T-cell (primary cell): ENCODE measurements around the gene WSCD1. TPM values are rescaled to one million over a fixed set of nuclear protein-coding genes. Genes with fewer than 3 reads are reported as not detected.

ENCODE experiments used
- ATAC-seq, 4 experiments: fragments of 200-7000 bp in 3 of 4; fragments of 150-1000 bp in 1 of 4; cut with Tn5 transposase; replicated peaks in 1 of 4; 1 replicate in 3 of 4; 2 replicates in 1 of 4; pipeline ENCODE4 v1.10.0; 2021; ENCODE audit warnings: moderate library complexity in 3 of 4, mild to moderate bottlenecking in 2 of 4, moderate number of reproducible peaks in 1 of 4
- CTCF ChIA-PET, 2 donors: fragments of 300-600 bp; sonication (Branson Sonifier 250); formaldehyde crosslinking; loops; one replicate each; lab custom pipeline; 2022; ENCODE audit warnings: antibody characterized with exemption in 2 of 2; lab: Charles Lee
- POLR2A ChIA-PET, 2 donors: fragments of 300-600 bp; sonication (Branson Sonifier 250); formaldehyde crosslinking; loops; one replicate each; lab custom pipeline; 2022; ENCODE audit warnings: antibody characterized with exemption in 2 of 2; lab: Charles Lee
- DNase-seq, 35 experiments: peaks; one replicate each; pipeline versions ENCODE4 v3.0.0 to v3.0.0-alpha.2; 2013 to 2023
- H3K27ac ChIP-seq: one replicate; pipeline ENCODE4 v1.5.1; 2013; ENCODE audit warnings: low read length
- H3K27me3 ChIP-seq, 2 experiments: replicated peaks in 1 of 2; 1 replicate in 1 of 2; 2 replicates in 1 of 2; pipeline versions ENCODE4 v1.6.1 to v1.7.0; 2013; ENCODE audit warnings: low read length in 1 of 2, mixed read lengths in 1 of 2; ENCODE audit not compliant: control insufficient read depth in 2 of 2, insufficient read depth in 2 of 2; ENCODE audit errors: extremely low read depth in 1 of 2
- H3K36me3 ChIP-seq, 2 donors: 1 replicate in 1 of 2; 2 replicates in 1 of 2; pipeline versions ENCODE4 v1.6.1 to v1.7.0; 2013; ENCODE audit warnings: low read length in 1 of 2; ENCODE audit not compliant: control insufficient read depth in 2 of 2, insufficient read depth in 1 of 2; ENCODE audit errors: extremely low read depth in 1 of 2
- H3K4me1 ChIP-seq, 2 experiments: 1 replicate in 1 of 2; 2 replicates in 1 of 2; pipeline versions ENCODE4 v1.6.1 to v1.7.0; 2013; ENCODE audit warnings: low read length in 2 of 2, mixed read lengths in 1 of 2; ENCODE audit not compliant: insufficient read depth in 2 of 2, control insufficient read depth in 1 of 2; ENCODE audit errors: extremely low read depth in 1 of 2
- H3K4me3 ChIP-seq, 2 donors: 1 replicate in 1 of 2; 2 replicates in 1 of 2; pipeline versions ENCODE4 v1.5.1 to v1.7.0; 2013; ENCODE audit warnings: mild to moderate bottlenecking in 2 of 2, low read length in 1 of 2, moderate library complexity in 1 of 2; ENCODE audit not compliant: control insufficient read depth in 1 of 2; ENCODE audit errors: extremely low read depth in 1 of 2
- H3K9me3 ChIP-seq: 2 replicates; pipeline ENCODE4 v1.7.0; 2013
- H3K27ac Mint-ChIP-seq, 2 donors: one replicate each; pipeline ENCODE4 v1.8.0; 2020 to 2021; ENCODE audit warnings: mild to moderate bottlenecking in 2 of 2, mixed read lengths in 2 of 2
- H3K27me3 Mint-ChIP-seq, 2 donors: one replicate each; pipeline ENCODE4 v1.8.0; 2021 to 2022; ENCODE audit warnings: mixed read lengths in 2 of 2
- H3K36me3 Mint-ChIP-seq: one replicate; pipeline ENCODE4 v1.8.0; 2021; ENCODE audit warnings: mixed read lengths
- H3K4me1 Mint-ChIP-seq, 3 donors: one replicate each; pipeline ENCODE4 v1.8.0; 2020 to 2022; ENCODE audit warnings: mixed read lengths in 3 of 3, mild to moderate bottlenecking in 1 of 3
- H3K4me3 Mint-ChIP-seq, 3 donors: one replicate each; pipeline ENCODE4 v1.8.0; 2020 to 2022; ENCODE audit warnings: mild to moderate bottlenecking in 3 of 3, mixed read lengths in 3 of 3, moderate library complexity in 3 of 3
- H3K9me3 Mint-ChIP-seq, 3 donors: one replicate each; pipeline ENCODE4 v1.8.0; 2020 to 2022; ENCODE audit warnings: mixed read lengths in 3 of 3
- WGBS: methylation state at CpG from one replicate; pipeline ENCODE4 v1.1.5; 2013; ENCODE audit warnings: missing lambda C conversion rate; ENCODE audit not compliant: insufficient coverage; 5-methylcytosine and 5-hydroxymethylcytosine counted together
- total RNA-seq, 35 experiments: library from RNA in 6 of 35; stranded (reverse) in 6 of 35; fragments of 120-200 nt in 1 of 35; gene quantifications; one replicate each; pipeline versions ENCODE4 v1.2.1 to v1.2.4 and lab custom pipeline; 2013 to 2026

Gene WSCD1
- total RNA-seq, 5 donors from 2014 or later (not counting 1 experiment from before 2014, with no cell fraction given): 0.09 to 0.58 (median 0.27) TPM; not detected in 1

DNA sequence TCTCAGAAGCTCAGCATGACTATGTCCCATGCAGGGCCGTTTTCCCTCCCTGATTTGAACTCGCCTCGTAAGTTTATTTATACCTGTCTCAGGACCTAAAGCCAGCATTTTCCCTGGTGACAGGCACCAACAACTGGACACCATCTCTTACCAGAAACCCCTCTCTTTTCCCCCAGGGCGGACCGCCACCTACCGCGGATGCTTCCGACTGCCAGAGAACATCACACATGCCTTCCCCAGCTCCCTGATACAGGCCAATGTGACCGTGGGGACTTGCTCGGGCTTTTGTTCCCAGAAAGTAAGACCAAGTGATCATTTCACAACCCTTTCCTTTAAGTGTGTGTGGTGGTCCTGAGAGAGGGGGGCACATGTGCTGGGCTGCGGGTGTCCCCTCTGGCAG, 24.7 kb downstream of the WSCD1 start:
- POLR2A ChIA-PET: no interaction called here
- Mint-ChIP-seq H3K4me3 (no peak overlapping the region), H3K9me3 (no peaks in the 10 kb centered on the region), H3K27ac (no peak overlapping the region), H3K27me3 (peaks cover 7 to 8% of the 10 kb centered on the region in 2 donors), H3K4me1 (no peaks in the 10 kb centered on the region), H3K36me3 (no peaks in the 10 kb centered on the region)
- Histone ChIP-seq H3K4me1 (no peaks in the 10 kb centered on the region), H3K9me3 (no peaks in the 10 kb centered on the region), H3K27me3 (peaks cover 0 to 21% of the 10 kb centered on the region in 2 experiments), H3K4me3 (no peak overlapping the region), H3K36me3 (no peaks in the 10 kb centered on the region), H3K27ac (no peak overlapping the region)
- WGBS: 84% methylated on average over 9 of the region's 11 CpGs
- CTCF ChIA-PET: no interaction called here
- ATAC-seq: no peak
- no peak for DNase-seq

DNA sequence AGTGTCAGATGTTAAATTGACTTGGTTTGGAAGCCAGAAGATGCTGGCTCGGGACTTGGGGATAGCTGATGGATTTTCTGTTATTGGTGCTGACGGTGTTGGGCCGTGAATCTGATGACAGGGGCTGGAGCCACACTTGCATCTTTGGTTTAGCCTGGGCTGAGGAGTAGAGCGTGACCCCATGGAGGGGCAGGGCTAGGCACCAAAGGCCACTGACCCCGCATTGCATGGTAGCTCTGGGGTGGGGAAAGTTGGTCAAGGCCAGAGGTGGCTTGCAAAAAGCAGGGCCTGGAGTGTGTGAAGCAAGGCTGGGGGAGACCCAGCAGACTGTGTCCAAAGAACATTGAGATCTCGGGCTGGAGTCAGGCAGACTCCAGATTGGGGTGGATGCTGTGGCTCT, 25.3 kb downstream of the WSCD1 start:
- H3K4me1 Mint-ChIP-seq: no peaks in the 10 kb centered on the region
- WGBS: 79% methylated on average over 6 of the region's 6 CpGs
- H3K9me3 Mint-ChIP-seq: no peaks in the 10 kb centered on the region
- no peaks in the 10 kb centered on the region for H3K36me3 ChIP-seq
- no peaks in the 10 kb centered on the region for H3K4me1 ChIP-seq
- no peak overlapping the region for H3K4me3 ChIP-seq
- H3K27ac ChIP-seq: no peak overlapping the region
- H3K27ac Mint-ChIP-seq: no peak overlapping the region
- POLR2A ChIA-PET: no interaction called here
- H3K36me3 Mint-ChIP-seq: no peaks in the 10 kb centered on the region
- DNase-seq (no peak), ATAC-seq (no peak)
- no peaks in the 10 kb centered on the region for H3K9me3 ChIP-seq
- H3K27me3 ChIP-seq: peaks cover 0 to 24% of the 10 kb centered on the region in 2 experiments
- CTCF ChIA-PET: no interaction called here
- no peak overlapping the region for H3K4me3 Mint-ChIP-seq
- H3K27me3 Mint-ChIP-seq: peaks cover 7 to 8% of the 10 kb centered on the region in 2 donors

DNA sequence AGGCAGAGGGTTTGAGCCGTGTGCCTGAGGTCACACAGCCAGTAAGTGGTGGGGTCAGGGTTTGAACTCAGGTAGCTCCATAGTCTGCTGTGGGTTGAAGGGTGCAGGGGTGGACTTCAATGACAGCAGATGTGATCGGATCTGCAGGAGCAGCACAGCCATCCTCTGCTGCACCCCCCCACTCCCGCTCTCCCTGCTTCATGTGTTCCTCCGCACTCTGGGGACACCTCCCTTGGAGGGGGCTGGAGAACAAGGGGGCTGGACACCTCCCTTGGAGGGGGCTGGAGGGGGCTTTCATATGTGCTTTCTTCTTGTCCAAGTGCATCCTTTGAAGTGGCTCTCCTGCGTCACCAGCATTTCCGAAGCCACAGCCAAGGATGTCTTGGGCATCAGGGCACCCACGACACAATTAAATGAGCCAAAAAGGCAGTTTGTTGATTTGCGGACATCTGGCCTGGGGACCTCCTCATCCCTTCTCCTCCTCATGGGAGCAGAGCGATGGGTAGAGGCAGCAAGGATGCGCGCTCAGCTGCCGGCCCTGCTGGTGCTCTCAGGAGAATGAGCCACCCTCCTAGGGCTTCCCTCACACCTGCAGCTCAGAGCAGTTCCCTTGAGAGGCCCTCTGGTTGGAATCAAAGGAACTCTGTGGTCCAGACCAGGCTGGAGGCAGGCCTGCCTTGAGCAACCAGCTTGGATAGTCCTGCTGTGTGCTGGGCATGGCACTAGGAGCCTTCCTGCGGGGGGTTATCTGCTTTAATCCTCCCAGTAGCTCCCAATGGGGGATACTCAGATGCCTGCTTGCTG, 26.2 kb downstream of the WSCD1 start:
- no peaks in the 10 kb centered on the region for H3K36me3 ChIP-seq
- no peak overlapping the region for H3K4me3 ChIP-seq
- ChIA-PET CTCF (no interaction called here), POLR2A (no interaction called here)
- Mint-ChIP-seq H3K4me3 (no peak overlapping the region), H3K9me3 (no peaks in the 10 kb centered on the region), H3K27ac (no peak overlapping the region), H3K4me1 (no peaks in the 10 kb centered on the region), H3K27me3 (peaks cover 7 to 8% of the 10 kb centered on the region in 2 donors), H3K36me3 (no peaks in the 10 kb centered on the region)
- 87% methylated on average over 10 of the region's 13 CpGs for WGBS
- H3K27me3 ChIP-seq: peaks cover 0 to 31% of the 10 kb centered on the region in 2 experiments
- no peak for ATAC-seq
- no peak for DNase-seq
- H3K27ac ChIP-seq: no peak overlapping the region
- H3K4me1 ChIP-seq: no peaks in the 10 kb centered on the region
- no peaks in the 10 kb centered on the region for H3K9me3 ChIP-seq

DNA sequence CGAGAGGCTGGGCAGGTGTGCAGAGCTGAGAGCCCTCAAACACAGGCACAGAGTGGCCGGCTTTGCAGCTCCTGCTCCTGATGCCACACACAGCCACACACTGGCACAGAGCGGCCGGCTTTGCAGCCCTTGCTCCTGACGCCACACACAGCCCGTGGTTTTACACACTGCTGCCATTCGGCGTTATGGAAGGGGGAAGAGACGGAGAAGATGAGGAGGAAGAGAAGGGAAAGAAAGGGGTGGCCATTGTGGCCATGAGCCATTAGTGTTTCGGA, 26.8 kb downstream of the WSCD1 start:
- Mint-ChIP-seq H3K4me1 (no peaks in the 10 kb centered on the region), H3K4me3 (no peak overlapping the region), H3K27me3 (peaks cover 7 to 8% of the 10 kb centered on the region in 2 donors), H3K27ac (no peak overlapping the region), H3K36me3 (no peaks in the 10 kb centered on the region), H3K9me3 (no peaks in the 10 kb centered on the region)
- H3K9me3 ChIP-seq: no peaks in the 10 kb centered on the region
- no peak overlapping the region for H3K27ac ChIP-seq
- ChIA-PET CTCF (no interaction called here), POLR2A (no interaction called here)
- ATAC-seq (no peak), DNase-seq (no peak)
- H3K4me3 ChIP-seq: no peak overlapping the region
- WGBS: 81% methylated on average over 7 of the region's 10 CpGs
- no peaks in the 10 kb centered on the region for H3K36me3 ChIP-seq
- no peaks in the 10 kb centered on the region for H3K4me1 ChIP-seq
- H3K27me3 ChIP-seq: peaks cover 0 to 29% of the 10 kb centered on the region in 2 experiments

DNA sequence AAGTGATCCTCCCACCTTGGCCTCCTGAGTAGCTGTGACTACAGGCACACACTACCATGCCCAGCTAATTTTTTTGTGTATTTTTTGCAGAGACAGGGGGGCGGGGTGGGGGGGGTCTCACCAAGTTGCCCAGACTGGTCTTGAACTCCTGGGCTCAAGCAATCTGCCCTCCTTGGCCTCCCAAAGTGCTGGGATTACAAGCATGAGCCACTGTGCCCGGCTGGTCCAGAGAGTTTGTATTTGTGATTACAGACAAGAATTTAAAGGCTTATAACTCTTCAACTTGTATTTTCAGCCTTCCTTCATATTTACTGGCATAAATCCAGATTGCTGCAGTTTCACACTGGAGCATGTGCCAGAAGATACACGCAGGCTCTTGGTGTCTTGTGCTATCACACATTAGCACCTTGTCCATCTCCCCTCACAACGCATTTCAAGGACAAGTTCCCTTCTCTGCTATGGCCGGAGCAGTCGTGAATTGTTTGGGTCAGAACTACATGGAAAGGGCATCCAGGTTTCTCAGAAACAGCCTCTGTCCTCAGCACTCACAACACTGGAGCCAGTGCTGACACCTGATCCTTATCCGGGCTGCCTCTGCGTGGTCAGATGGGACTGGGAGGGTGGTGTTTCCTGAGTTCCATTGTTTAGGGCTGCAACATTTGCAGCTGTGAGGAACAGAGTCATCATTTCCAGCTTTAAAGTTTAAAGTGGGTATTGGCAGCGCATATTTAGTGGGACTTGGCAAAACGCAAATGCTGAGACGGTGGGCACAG, 28.1 kb downstream of the WSCD1 start:
- Mint-ChIP-seq H3K27me3 (peaks cover 7 to 8% of the 10 kb centered on the region in 2 donors), H3K9me3 (no peaks in the 10 kb centered on the region), H3K4me1 (no peaks in the 10 kb centered on the region), H3K4me3 (no peak overlapping the region), H3K36me3 (no peaks in the 10 kb centered on the region), H3K27ac (no peak overlapping the region)
- POLR2A ChIA-PET: no interaction called here
- no peak overlapping the region for H3K27ac ChIP-seq
- CTCF ChIA-PET: no interaction called here
- DNase-seq: no peak
- H3K36me3 ChIP-seq: no peaks in the 10 kb centered on the region
- H3K9me3 ChIP-seq: no peaks in the 10 kb centered on the region
- WGBS: 84% methylated on average over 5 of the region's 11 CpGs
- H3K27me3 ChIP-seq: peaks cover 0 to 26% of the 10 kb centered on the region in 2 experiments
- no peak for ATAC-seq
- no peak overlapping the region for H3K4me3 ChIP-seq
- no peaks in the 10 kb centered on the region for H3K4me1 ChIP-seq

DNA sequence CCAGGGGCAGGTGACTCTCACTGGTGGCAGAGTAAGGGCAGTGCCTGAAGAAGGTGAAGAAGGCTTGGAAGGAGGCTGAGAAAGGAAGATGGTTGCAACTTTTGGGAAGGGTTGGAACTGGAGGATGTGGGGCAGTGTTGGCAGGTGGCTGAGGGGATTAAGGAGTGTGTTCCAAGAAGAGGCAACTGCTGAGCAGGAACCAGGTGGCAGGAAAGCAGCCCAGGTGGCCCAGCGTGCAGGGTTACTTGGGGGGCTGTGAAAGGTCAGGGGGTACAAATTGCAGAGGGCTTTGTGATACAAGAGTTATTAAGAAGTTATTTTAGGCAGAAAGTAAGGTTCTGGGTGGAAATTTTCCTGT, 28.6 kb downstream of the WSCD1 start:
- Histone ChIP-seq H3K27me3 (peaks cover 0 to 27% of the 10 kb centered on the region in 2 experiments), H3K27ac (no peak overlapping the region), H3K36me3 (no peaks in the 10 kb centered on the region), H3K9me3 (no peaks in the 10 kb centered on the region), H3K4me3 (no peak overlapping the region), H3K4me1 (no peaks in the 10 kb centered on the region)
- H3K27me3 Mint-ChIP-seq: peaks cover 5 to 7% of the 10 kb centered on the region in 2 donors
- WGBS: no CpG with 5 or more reads among the region's 1 CpG
- H3K9me3 Mint-ChIP-seq: no peaks in the 10 kb centered on the region
- ATAC-seq (no peak), DNase-seq (no peak)
- H3K36me3 Mint-ChIP-seq: no peaks in the 10 kb centered on the region
- no peaks in the 10 kb centered on the region for H3K4me1 Mint-ChIP-seq
- ChIA-PET POLR2A (no interaction called here), CTCF (no interaction called here)
- H3K4me3 Mint-ChIP-seq: no peak overlapping the region
- H3K27ac Mint-ChIP-seq: no peak overlapping the region
